NCI-H2171 treated with DMSO at 0.1 percent for 48 hours (cell line): ENCODE results near the gene STMN1.

ENCODE experiments used
- DNase-seq: peaks from one replicate; lab custom pipeline; 2025; lab: John Stamatoyannopoulos, UW

Gene STMN1

GRCh38 chr1:25871086-25871703 is 35.0 kb downstream of the STMN1 start:
- DNase-seq = peak; percentile 22

DNA sequence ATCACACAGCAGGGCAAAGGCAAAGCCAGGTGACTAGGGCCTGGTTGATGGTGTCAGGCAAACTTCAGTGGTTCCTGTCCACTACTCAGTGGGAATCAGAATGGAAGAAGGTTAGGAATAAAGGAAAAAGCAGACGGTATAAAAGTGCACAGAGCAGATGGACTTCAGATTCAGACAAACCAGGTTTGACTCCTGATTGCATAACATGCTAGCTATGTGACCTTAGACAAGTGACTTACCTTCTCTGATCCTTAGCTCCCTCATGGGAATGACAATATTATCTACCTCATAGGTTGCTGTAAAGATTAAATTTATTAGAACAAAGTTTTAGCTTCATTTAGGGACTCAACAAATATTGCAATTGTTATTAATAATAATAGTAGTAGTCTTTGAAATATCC is 35.6 kb downstream of the STMN1 start:
- DNase-seq = no peak

- no peak for DNase-seq
Observed at GRCh38 chr1:25869909-25870606, 36.2 kb downstream of the STMN1 start.

GRCh38 chr1:25867210-25867991 is 38.8 kb downstream of the STMN1 start:
- DNase-seq = no peak

- no peak for DNase-seq
Observed at GRCh38 chr1:25866288-25866687, 39.9 kb downstream of the STMN1 start.

- no peak for DNase-seq
Observed at GRCh38 chr1:25864434-25864833, 41.8 kb downstream of the STMN1 start.

DNA sequence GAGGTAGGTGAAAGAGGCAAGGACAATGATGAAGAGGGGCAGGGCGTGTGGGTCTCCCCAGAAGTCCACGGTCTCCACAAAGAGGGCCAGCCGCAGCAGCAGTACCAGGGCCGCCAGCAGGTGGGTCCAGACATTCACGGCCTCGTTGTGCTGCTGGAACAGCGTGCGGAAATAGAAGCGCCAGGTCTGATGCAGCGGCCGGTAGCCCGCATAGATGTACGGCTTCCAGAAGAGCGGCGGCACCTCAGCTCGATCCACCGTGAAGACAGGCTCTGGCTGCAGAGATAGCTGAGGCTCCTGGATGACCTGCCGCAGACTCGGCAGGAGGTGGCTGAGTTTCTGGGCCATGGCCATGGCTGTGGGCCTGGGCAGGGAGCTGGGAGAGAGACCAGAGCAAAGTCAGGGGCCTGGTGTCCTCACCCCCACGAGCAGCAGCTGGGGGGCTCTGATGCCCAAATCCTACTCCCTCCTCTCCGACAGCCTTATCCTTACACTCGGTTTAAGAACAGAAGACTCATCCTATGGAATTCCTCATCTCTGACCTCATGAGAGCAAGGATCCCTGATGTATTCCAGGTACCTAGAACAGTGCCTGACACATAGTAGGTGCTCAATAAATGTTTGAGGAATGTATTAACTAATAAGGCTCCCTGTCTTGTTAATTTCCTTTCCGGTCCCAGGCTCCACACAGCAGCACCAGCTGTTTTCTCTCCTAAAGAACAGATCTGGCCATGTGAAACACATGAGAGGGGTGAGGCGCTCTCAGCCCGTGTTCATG is 42.5 kb downstream of the STMN1 start:
- DNase-seq = no peak

GRCh38 chr1:25862785-25863485 is 43.3 kb downstream of the STMN1 start:
- DNase-seq = no peak

- no peak for DNase-seq
Observed at GRCh38 chr1:25861316-25862286, 44.6 kb downstream of the STMN1 start.

GRCh38 chr1:25858906-25859789 is 47.1 kb downstream of the STMN1 start, which contains the start of gene AUNIP:
AUNIP (minus strand) TSS chr1:25859457; CDS start chr1:25859357, 100 bp downstream.
- DNase-seq = peak; percentile 83

- DNase-seq = no peak
Observed at GRCh38 chr1:25858494-25858893, 47.7 kb downstream of the STMN1 start.

- no peak for DNase-seq
Observed at GRCh38 chr1:25856856-25857255, 49.4 kb downstream of the STMN1 start.

GRCh38 chr1:25854554-25854953 is 51.7 kb downstream of the STMN1 start:
- peak; percentile 81 for DNase-seq
